NCI-H1417 treated with DMSO at 0.1 percent for 48 hours (cell line): ENCODE measurements around the gene NID1.
"Not testable (repeated sequence)": the region's sequence is repeated elsewhere in the genome, so short reads cannot be mapped to it uniquely, and the experiment has no call there.

Experiments
- DNase-seq: peaks from one replicate; lab custom pipeline; 2025; lab: John Stamatoyannopoulos, UW

Gene NID1

DNA sequence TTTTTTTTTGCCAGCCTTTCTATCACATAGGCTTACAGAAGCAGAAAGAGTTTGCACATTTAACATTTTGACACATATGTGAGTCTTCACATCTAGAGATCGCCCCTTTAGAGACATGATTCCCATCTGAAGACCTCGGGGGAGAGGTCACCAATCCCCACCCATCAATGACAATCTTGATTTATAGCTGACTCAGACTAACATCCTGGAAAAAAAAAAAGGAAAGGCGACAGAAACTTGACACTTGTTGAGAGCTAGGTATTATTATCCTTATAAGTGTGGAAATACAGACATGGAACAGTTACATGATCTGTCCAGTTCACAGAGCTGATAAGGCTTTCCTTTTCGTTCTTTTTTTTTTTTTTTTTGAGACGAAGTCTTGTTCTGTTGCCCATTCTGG is 28.0 kb upstream of the NID1 start:
- DNase-seq, result no peak

DNA sequence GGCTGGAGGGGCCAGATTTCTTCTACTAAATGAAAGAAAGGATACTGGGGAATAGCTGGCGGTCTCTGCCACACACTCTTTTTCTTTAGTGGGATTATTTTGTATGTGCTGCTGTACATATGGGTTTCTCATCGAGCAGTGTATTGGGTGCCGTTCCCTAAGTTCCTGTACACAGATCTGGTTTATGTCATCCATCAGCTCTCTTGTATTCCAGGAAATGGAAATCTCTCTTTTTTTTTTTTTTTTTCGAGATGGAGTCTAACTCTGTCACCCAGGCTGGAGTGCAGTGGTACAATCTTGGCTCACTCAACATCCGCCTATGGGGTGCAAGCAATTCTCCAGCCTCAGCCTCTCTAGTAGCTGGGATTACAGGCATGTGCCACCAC is 27.0 kb upstream of the NID1 start:
- no peak for DNase-seq

DNA sequence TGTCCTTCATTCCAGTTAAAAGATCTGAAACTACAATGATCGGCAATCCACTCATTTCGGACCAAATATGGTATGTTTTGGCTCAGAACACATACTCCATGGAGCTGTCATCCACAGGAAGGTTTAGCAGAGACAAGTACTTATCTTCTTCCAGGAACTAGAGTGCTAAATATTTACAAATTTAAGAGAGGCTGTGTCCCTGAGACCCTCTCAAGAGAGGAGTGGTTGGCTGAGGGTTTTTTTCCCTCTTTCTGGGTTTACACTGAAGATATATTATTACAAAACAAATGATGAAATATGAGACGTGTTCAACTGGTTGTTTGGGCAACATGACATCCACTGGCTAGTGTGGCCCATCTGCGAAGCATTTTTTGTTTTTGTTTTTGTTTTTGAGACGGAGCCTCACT is 25.9 kb upstream of the NID1 start:
- no peak for DNase-seq

DNA sequence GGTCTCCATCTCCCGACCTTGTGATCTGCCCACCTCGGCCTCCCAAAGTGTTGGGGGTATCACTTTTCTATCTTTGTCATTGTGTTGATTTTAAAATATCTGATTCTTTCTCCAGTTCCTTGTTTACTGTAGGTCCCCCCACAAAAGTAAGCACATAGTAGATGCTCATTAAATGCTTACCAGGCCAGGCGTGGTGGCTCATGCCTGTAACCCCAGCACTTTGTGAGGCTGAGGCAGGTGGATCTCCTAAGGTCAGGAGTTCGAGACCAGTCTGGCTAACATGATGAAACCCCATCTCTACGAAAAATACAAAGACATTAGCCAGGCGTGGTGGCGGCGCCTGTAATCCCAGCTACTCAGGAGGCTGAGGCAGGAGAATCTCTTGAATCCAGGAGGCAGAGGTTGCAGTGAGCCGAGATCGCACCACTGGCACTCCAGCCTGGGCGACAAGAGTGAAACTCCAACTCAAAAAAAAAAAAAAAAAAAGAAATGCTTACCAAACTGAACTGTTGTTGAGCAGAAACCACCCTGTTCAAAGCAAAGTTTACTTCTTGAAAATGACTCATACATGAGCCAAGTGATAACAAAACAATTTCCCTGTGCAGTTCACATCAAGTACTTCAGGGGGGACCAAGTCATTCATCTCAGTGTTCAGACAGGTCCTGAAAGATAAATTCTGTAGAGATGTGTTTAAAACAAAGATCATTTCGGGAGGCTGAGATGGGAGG is 24.3 kb upstream of the NID1 start:
- no peak for DNase-seq

DNA sequence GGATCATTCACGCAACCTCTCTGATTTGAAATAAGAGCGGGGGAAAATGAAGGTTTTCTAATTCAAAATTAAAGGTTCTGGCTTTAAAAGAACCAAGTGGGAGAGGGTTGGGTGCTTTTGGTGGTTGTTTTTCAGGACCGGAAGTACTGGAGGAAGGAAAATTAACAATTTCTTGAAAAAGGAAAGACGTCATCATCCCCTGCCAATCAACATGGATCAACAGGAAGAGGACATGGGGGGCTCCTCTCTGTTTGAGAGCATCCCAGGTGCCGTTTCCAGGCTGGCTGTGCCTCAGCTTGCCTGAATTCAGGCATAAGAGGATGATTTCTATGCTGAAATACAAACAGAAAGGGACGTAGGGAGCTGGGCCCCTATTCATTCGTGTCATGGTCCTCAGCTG is 21.6 kb upstream of the NID1 start:
- no peak for DNase-seq

DNA sequence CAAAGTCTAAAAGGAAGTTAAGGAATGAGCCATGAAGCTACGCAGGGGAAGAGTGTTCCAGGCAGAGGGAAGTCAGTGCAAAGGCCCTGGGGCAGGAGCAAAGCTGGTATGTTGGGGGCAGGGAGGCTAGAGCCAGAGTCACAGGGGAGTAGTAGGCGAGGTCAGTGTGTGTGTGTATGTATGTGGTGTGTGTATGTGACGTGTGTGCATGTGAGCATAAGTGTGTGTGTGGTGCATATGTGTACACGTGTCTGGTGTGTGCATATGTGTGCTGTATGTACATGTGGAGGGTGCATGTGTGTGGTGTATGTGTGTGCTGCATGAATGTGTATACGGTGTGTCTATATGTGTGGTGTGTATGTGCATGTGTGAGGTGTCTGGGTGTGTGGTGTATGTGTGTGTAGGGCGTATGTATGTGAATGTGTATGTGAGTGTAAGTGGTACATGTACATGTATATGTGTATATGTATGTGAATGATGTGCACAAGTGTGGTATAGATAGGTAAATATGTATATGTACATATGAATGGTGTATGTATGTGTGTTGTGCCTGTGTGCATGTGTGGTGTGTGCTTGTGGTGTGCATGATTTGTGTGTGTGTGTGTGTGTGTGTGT is 20.8 kb upstream of the NID1 start:
- DNase-seq, result no peak

DNA sequence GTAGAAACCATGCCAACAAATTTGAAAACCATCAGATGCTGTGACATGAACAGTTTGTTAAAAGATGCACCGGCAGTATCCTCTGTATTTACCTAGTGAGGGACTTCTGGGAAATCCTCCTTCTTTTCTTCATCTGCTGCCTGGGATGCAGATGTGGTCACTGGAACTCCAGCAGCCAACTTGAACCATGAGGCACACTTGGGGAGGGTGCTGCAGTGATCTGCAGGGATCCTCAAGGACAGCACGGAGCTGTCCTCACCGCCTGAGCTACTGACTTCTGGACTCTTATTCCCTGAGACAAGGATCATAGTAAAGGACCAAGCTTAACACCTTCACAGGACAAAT is 19.5 kb upstream of the NID1 start:
- no peak for DNase-seq

DNA sequence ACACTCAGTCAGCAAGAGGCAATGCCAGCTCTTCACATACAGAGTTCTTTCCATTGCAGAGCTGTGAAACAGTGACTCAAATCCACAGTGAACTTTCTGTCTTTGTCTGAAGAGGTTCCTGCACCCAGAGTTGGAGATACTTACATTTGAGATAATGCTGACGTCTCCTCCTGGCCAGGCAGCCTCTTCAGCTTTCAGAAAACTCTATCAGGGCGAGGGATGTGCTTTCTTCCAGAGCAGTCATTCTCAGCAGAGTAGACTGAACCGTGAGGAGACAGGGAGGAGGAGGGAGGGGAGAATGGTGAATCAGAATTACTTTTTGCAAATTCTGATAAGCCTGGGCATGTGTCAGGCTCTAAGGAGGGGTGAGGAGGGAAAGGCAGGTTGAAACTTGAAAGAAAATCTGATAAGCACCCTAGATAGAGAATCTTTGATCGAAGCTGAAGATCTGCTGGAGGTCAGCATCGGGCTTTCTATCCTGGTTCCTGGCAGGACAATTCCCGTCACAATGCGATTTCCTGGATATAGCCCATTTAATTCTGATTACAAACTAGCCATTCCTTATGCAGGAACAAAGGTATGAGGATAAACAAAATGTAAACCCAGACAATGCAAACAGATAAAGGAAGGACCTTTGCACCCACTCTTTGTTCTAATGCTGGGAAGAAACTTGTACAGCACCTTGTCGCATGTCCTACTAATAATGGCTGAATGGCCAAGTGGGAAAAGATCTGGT is 18.9 kb upstream of the NID1 start:
- no peak for DNase-seq

DNA sequence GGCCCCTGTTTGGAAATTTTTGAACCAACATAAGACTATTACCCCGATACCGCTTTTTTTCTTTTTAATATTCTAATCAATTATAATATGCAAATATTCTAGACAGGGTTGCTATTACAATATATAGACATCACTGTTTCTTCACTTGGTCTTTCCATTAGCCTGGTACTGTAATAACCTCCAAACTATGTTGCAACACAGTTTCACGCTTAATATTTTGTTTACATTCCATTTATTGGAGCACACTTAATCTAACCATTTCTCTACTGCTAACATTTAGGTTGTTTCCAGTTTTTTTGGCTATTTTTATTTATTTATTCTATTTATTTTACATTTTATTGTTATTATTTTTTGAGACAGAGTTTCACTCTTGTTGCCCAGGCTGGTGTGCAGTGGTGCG is 17.6 kb upstream of the NID1 start:
- DNase-seq, result no peak

DNA sequence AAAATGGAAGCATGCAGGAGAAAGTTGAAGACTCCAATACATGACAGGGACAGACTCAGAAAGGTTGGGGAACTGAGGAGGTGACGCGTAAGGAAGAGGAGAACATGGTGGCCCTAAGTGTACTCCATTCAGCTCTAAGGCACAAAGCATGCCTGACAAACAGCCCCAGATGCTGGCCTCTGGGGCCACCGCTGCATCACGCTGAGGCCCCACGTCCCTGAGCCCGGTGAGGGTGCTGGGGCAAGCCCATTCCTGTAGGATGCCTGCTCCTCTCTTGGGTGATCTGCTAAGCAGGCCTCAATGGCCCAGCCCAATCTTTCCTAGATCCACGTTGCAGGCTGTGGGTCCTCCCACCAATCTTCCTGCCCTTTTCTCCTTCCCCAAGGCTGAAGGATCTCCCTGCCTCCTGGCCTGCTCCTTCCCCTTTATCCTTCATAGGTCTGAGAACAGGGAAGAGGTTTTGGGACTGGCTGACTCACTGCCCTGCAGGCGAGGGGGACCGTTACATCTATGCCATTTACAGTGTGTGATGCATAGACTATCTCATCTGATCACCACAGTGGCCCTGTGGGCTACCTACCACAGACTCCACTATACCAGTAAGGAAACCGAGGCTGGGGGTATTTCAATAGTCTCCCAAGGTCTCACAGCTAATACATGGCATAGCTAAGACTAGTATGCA is 16.8 kb upstream of the NID1 start:
- no peak for DNase-seq

DNA sequence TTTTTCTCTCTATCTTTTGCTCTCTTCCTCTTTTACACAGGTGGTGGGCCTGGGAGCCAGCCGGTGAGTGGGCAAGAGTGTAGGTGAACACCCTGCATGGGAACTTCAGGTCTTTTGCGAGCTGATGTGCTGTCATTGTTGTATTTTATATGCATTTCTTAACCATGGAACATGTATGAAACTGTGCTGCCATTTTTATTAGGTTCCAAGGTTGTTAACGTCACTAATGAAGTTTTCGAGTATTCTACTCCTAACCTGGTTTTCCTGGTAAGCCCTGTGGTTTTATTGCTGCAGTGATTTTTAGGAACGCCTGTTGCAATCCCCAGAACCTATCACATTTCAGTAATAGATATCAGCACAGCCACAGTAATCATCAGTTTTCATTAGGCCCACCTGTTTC is 14.8 kb upstream of the NID1 start:
- DNase-seq, result no peak

DNA sequence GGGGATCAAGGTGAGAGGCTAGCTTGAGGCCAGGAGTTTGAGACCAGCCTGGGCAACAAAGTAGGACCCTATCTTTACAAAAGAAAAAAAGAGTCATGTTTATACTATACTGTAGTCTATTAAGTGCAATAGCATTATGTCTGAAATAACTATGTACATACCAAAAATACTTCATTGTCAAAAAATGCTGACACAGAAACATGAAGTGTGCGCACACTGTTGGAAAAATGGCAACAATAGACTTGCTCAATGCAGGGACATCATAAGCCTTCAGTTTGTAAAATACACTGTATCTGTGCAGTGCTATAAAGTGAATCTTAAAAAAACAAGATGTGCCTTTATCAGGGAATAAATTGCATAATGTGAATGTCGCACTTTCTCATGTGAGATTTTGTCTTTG is 14.1 kb upstream of the NID1 start:
- DNase-seq, result no peak

DNA sequence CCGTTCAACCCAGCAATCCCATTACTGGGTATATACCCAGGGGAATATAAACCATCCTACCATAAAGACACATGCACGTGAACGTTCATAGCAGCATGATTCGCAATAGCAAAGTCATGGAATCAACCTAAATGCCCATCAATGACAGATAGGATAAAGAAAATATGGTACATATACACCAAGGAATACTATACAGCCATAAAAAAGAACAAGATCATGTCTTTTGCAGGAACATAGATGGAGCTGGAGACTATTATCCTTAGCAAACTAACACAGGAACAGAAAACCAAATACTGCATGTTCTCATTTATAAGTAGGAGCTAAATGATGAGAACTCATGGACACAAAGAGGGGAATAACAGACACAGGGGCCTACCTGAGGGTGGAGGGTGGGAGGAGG is 13.2 kb upstream of the NID1 start:
- not testable (repeated sequence) for DNase-seq

DNA sequence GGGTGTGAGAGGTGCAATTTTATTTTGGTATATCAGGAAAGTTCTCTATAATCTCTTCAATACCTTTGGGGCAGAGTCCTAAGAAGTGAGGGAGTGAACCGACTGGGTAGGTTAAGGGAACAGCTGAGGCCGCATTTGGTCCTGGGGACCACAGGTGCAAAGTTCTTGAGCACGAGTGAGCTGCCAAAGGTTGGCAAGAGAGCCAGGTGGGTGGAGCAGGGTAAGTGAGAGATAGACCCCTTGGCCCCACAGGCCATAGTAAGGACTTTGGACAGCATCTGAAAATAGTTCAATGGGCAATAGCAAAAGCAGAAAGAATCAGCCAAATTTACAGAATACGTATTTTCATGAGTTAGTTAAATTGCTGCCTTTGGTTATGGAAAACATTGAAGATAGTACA is 11.0 kb upstream of the NID1 start:
- no peak for DNase-seq

DNA sequence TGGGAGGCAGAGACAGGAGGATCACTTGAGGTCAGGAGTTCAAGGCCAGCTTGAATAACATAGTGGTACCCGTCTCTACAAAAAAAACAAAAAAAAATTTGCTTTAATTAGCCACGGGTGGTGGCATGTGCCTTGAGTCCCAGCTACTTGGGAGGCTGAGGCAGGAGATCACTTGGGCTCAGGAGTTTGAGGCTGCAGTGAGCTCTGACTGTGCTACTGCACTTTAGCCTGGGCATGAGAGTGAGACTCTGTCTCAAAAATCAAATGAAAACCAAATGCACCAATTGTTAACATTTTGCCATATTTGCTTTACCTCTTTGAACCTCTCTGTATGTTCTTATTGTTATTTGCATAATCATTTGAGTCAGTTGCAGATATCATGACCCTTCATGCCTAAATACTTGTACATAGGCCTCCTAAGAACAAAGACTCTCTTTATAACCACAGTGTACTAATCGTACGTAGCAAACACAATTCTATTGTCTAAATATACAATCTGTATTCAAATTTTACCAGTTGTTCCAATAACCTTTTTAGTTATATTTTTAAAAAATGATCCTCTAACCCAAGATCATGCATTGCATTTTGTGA is 8.5 kb upstream of the NID1 start:
- DNase-seq, result no peak

DNA sequence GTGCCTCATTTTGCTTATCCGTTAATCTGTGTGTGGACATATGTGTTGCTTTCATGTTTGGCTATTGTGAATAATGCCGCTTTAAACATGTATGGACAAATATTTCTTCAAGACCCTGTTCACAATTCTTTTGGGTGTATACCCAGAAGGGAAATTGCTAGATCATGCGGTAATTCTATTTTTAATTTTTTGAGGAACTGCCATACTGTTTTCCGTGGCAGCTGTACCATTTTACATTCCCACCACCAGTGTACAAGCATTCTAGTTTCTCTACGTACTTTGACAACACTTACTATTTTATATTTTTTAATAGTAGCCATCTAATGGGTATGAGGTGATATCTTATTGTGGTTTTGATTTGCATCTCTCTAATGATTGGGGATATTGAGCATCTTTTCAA is 7.1 kb upstream of the NID1 start:
- no peak for DNase-seq

DNA sequence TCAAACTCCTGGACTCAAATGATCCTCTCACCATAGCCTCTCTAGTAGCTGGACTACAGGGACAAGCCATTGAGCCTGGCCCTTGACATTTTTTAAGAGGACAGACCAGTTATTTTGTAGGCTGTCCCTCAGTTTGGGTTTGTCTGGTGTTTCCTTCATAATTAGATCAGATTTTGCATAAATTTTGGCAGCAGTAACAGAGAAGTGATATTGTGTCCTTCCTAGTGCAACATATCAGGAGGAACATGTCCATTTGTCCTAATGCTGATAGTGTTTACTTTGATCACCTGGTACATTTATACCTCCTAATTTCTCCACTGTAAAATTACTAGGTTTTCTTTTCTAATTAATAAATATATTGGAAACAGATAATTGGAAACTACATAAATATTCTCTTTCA is 5.9 kb upstream of the NID1 start:
- no peak for DNase-seq

DNA sequence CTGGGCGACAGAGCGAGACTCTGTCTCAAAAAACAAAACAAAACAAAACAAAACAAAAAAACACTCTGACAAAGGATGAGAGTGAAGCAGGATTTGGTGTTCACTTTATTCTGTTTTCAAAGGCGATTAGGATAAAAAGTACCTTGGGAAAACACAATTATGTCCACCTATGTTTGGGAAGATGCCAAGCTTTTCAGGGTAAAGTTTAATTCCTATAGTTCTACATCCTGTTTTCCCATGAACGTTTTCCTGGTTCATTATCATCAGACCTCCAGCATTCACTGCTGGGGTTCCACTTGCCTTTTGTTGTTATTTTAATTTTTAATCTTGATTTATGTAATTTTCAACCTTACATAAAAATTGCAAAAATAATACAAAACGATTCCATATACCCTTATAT is 4.9 kb upstream of the NID1 start:
- DNase-seq, result no peak

DNA sequence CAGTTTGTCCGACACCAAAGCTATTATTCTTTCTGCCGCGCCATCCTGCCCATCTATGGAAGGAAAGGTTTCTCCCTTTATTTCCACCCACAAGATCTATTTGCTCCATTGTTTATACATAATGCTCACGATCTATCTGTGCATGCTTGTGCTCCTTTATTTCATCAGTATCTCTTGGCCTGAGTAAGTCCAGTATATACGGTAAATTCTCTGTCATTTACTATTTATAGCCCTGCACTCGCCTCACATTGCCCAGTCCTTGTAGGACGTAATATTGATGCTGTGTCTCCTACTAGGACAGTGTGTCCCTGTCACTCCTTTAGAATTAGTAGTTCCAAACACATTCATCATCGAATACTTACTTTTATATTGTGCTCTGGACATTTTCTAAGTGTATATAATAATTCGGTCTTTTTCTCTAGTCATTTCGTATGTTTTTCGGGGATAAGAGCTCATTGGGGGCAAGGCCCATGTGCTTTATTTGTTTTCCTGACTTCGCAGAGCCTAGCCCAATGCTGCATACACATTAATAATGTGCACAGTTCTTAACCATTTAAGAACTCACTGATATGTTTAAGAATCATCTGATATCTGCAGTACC is 3.1 kb upstream of the NID1 start:
- no peak for DNase-seq

DNA sequence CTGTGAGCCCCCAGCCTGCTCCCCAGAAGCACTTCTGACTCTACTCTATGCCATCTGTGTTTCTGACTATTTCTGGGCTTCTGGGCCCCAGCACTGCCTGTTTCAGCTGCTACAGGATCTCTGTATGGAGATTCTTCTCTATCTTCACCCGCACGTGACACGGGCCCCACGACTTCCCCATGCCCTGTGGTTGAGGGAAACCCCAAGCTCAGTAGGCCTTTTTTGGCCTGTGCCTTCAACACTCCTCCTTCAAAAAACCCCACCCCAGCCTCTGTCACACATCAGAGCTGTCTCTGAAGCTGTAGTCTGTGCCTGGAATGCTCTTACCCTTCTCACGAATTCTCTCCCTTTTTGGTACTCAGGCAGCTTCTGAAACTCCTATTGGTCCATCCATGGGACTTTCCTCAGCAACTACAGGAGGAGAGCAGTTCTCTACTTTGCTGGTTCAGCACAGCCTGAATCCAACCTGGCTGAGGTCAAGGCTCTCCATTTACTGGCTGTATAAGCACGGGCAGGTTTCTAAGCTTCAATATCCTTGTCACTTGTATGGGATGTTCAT is 2.0 kb upstream of the NID1 start:
- no peak for DNase-seq

DNA sequence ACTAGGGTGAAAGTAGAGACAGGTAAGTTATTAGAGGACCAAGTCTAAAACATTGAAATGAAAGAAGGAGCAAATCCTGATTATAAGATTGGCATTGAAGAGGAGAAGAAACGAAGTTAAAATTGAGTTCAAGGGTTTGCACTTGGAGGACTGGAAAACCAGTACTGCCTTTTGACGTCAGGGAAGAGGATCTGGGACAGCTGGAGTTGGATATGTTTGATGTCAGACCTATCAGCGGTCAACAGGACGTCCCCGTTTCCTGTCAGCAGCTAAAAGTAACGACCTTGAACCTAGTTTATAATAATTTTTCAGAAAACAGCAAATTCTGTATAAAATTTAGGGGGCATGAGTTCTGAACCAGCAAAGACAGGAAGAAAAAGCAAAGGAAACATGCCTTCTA is 1.2 kb upstream of the NID1 start:
- no peak for DNase-seq

DNA sequence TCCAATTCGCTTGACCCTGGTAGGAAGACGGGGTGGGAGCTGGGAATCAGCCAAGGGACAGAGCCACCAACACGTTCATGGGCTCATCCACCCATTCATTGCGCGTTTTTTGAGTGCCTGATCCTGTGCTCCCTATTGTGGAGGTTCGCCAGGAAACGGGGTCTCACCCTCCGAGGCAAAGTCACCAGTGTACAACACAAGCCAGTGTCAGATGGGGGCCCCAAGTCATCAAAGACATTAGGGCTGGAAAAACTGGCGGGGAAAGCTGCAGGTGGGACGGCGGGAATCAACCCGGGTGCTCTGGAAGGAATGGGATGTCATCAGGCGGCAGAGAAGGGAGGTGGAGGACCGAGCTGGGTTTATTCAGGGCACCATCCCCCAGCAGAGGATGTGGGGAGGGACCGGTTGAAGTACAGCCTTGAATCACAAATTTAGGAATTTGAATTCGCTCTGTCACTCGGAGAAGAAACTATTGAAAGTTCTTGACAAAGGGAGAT is 667 bp upstream of the NID1 start:
- DNase-seq, result no peak
